DOHH2 (cell line): ENCODE measurements around the gene C12orf42.

Source experiments
- H3F3A ChIP-seq: fragments of 200-600 bp; sonication (generic), shearing (Covaris generic); 2 replicates; pipeline ENCODE4 v1.6.0; 2016; ENCODE audit warnings: antibody characterized with exemption, mild to moderate bottlenecking; ENCODE audit not compliant: control insufficient read depth, insufficient read depth
- H3K27ac ChIP-seq: fragments of 200-600 bp; sonication (generic); 2 replicates; pipeline ENCODE4 v1.5.1; 2014; ENCODE audit warnings: low read depth, mild to moderate bottlenecking, low read length, moderate library complexity
- H3K27me3 ChIP-seq: fragments of 200-600 bp; sonication (generic); 2 replicates; pipeline ENCODE4 v1.6.1; 2014; ENCODE audit warnings: mild to moderate bottlenecking, low read length, mixed read lengths; ENCODE audit not compliant: control insufficient read depth
- H3K36me3 ChIP-seq: fragments of 200-600 bp; sonication (generic); 2 replicates; pipeline ENCODE4 v1.6.1; 2014; ENCODE audit warnings: mild to moderate bottlenecking, low read length, moderate library complexity, mixed read lengths; ENCODE audit not compliant: control insufficient read depth
- H3K4me1 ChIP-seq: fragments of 200-600 bp; sonication (generic); 2 replicates; pipeline ENCODE4 v1.6.1; 2014; ENCODE audit warnings: mild to moderate bottlenecking, low read length, mixed read lengths; ENCODE audit not compliant: control insufficient read depth
- H3K4me2 ChIP-seq: fragments of 200-600 bp; sonication (generic); 2 replicates; pipeline ENCODE4 v1.6.0; 2014; ENCODE audit warnings: mild to moderate bottlenecking, low read length, moderate library complexity
- H3K4me3 ChIP-seq: fragments of 200-600 bp; sonication (generic); 2 replicates; pipeline ENCODE4 v1.5.1; 2014; ENCODE audit warnings: mild to moderate bottlenecking, low read length, mixed read lengths
- H3K79me2 ChIP-seq: fragments of 200-600 bp; sonication (generic); 2 replicates; pipeline ENCODE4 v1.6.1; 2014; ENCODE audit warnings: mild to moderate bottlenecking, low read length, mixed read lengths; ENCODE audit not compliant: control insufficient read depth
- H3K9me2 ChIP-seq: fragments of 200-600 bp; sonication (generic); replicated peaks from 2 replicates; pipeline ENCODE4 v1.6.1; 2014; ENCODE audit warnings: mild to moderate bottlenecking, low read length, mixed read lengths; ENCODE audit not compliant: control insufficient read depth
- H3K9me3 ChIP-seq: fragments of 200-600 bp; sonication (generic); 2 replicates; pipeline ENCODE4 v1.6.1; 2014; ENCODE audit warnings: antibody characterized with exemption, low read length, mixed read lengths; ENCODE audit not compliant: control insufficient read depth, insufficient read depth
- H4K20me1 ChIP-seq: fragments of 200-600 bp; sonication (generic); 2 replicates; pipeline ENCODE4 v1.6.0; 2014; ENCODE audit warnings: low read depth, mild to moderate bottlenecking, antibody characterized with exemption, low read length, moderate library complexity; ENCODE audit not compliant: control insufficient read depth, insufficient read depth
- EZH2phosphoT487 ChIP-seq: fragments of 200-600 bp; sonication (generic); IDR thresholded peaks from 2 replicates; pipeline ENCODE4 v1.6.1; 2017; ENCODE audit warnings: borderline replicate concordance, mild to moderate bottlenecking, antibody characterized with exemption, low read length, moderate library complexity, mixed read lengths
- TF ChIP-seq, protein P1 (sequence below): fragments of 200-600 bp; sonication (generic); IDR thresholded peaks from one replicate; pipeline ENCODE4 v1.5.1; 2014; ENCODE audit warnings: antibody characterized with exemption, mild to moderate bottlenecking, low read depth, low read length; ENCODE audit not compliant: poor library complexity, severe bottlenecking

C12orf42 gene

DNA sequence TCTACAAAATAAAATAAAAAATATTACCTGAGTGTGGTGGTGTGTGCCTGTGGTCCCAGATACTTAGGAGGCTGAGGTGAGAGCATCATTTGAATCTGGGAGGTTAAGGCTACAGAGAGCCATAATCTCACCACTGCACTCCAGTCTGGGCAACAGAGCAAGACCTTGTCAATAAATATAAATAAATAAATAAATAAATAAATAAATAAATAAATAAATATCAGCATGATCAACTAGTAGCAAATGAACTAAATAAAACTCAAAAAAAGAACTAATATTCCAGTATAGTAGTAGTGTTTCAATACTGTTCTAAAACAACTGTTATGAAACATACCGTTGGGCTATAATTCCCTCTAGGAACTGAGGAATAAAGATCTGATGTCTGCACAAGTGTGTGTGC is 74.4 kb downstream of the C12orf42 start:
- H3K9me2 ChIP-seq, result no peaks in the 10 kb centered on the region
- H4K20me1 ChIP-seq, result no peaks in the 10 kb centered on the region
- no peaks in the 10 kb centered on the region for H3K9me3 ChIP-seq
- no peak overlapping the region for H3K4me2 ChIP-seq
- no peaks in the 10 kb centered on the region for H3K36me3 ChIP-seq
- no peak overlapping the region for H3K27ac ChIP-seq
- H3K4me1 ChIP-seq, result no peaks in the 10 kb centered on the region
- TF ChIP-seq EZH2phosphoT487, result no peak
- TF ChIP-seq, protein P1, sequence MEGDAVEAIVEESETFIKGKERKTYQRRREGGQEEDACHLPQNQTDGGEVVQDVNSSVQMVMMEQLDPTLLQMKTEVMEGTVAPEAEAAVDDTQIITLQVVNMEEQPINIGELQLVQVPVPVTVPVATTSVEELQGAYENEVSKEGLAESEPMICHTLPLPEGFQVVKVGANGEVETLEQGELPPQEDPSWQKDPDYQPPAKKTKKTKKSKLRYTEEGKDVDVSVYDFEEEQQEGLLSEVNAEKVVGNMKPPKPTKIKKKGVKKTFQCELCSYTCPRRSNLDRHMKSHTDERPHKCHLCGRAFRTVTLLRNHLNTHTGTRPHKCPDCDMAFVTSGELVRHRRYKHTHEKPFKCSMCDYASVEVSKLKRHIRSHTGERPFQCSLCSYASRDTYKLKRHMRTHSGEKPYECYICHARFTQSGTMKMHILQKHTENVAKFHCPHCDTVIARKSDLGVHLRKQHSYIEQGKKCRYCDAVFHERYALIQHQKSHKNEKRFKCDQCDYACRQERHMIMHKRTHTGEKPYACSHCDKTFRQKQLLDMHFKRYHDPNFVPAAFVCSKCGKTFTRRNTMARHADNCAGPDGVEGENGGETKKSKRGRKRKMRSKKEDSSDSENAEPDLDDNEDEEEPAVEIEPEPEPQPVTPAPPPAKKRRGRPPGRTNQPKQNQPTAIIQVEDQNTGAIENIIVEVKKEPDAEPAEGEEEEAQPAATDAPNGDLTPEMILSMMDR, result no peak
- H3K27me3 ChIP-seq, result no peaks in the 10 kb centered on the region
- no peak overlapping the region for H3K4me3 ChIP-seq
- H3F3A ChIP-seq, result no peaks in the 10 kb centered on the region
- no peaks in the 10 kb centered on the region for H3K79me2 ChIP-seq

DNA sequence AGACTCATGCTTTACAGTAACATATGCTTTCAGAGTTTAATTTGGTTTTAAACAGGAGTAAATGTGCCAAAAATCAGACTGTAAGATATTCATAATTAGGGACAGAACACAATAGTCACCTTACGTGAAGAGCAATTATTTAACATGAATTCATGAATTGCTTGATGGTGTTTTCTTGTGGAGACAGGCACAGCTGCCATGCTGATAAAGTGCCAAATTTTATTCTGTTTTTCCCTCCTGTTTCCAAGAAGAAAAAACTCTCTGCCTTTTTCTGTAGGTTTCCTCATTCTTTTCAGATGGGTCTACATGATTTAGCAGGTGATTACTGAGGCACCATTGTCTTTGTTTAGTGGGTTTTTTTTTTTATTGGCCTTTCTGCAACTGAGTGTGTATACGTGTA is 80.1 kb downstream of the C12orf42 start:
- no peaks in the 10 kb centered on the region for H3K9me2 ChIP-seq
- TF ChIP-seq, protein P1, result no peak
- TF ChIP-seq EZH2phosphoT487, result no peak
- no peaks in the 10 kb centered on the region for H3F3A ChIP-seq
- no peak overlapping the region for H3K4me3 ChIP-seq
- H3K36me3 ChIP-seq, result no peaks in the 10 kb centered on the region
- H3K27ac ChIP-seq, result no peak overlapping the region
- no peaks in the 10 kb centered on the region for H3K27me3 ChIP-seq
- H3K79me2 ChIP-seq, result no peaks in the 10 kb centered on the region
- no peaks in the 10 kb centered on the region for H4K20me1 ChIP-seq
- H3K4me2 ChIP-seq, result no peak overlapping the region
- H3K4me1 ChIP-seq, result no peaks in the 10 kb centered on the region
- H3K9me3 ChIP-seq, result no peaks in the 10 kb centered on the region

DNA sequence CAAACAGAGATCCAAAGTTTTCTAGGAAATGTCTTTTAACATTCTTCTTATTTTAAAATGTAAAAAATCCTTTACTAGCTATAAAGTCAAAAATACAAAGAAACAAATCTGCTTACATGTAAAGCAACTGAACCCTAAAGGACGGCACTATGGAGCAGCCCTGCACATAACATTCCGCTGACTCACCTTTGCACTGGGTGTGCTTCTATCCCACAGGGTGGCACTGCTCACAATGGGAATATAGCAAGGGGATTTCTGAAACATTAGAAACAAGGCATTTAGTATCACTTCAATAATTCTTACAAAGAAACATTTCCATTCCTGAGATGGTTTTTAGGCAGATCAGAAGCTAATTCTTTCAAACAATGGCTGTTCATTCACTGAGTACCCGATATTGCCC is 94.3 kb downstream of the C12orf42 start:
- no peaks in the 10 kb centered on the region for H3F3A ChIP-seq
- no peak overlapping the region for H3K4me2 ChIP-seq
- no peaks in the 10 kb centered on the region for H3K9me2 ChIP-seq
- no peaks in the 10 kb centered on the region for H3K27me3 ChIP-seq
- H3K79me2 ChIP-seq, result no peaks in the 10 kb centered on the region
- H3K36me3 ChIP-seq, result no peaks in the 10 kb centered on the region
- H3K4me3 ChIP-seq, result no peak overlapping the region
- no peaks in the 10 kb centered on the region for H3K9me3 ChIP-seq
- no peaks in the 10 kb centered on the region for H3K4me1 ChIP-seq
- no peaks in the 10 kb centered on the region for H4K20me1 ChIP-seq
- TF ChIP-seq, protein P1, result no peak
- TF ChIP-seq EZH2phosphoT487, result no peak
- no peak overlapping the region for H3K27ac ChIP-seq

DNA sequence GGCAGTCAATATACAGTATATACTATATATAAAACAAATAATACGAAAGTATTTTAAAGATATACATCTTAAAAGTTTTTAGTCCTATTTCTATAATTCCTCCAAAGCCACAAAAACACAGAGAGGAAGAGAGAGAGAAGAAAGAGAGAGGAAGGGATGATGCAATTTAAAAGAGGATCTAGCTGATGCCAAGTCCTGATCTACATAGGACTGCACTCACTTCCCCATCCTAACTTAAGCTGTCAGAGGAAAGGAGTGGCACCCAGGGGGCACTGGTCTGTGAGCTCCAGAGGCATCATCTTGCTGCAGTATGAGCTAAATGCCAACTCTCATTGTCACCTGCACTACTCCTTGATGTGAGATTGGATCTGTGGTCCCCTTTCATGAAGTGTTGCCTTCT is 95.8 kb downstream of the C12orf42 start:
- no peak overlapping the region for H3K4me3 ChIP-seq
- H3K27me3 ChIP-seq, result no peaks in the 10 kb centered on the region
- no peaks in the 10 kb centered on the region for H3K9me2 ChIP-seq
- H3K27ac ChIP-seq, result no peak overlapping the region
- no peaks in the 10 kb centered on the region for H4K20me1 ChIP-seq
- no peaks in the 10 kb centered on the region for H3K79me2 ChIP-seq
- no peaks in the 10 kb centered on the region for H3K36me3 ChIP-seq
- no peaks in the 10 kb centered on the region for H3K9me3 ChIP-seq
- H3K4me2 ChIP-seq, result no peak overlapping the region
- no peaks in the 10 kb centered on the region for H3F3A ChIP-seq
- TF ChIP-seq, protein P1, result no peak
- no peak for TF ChIP-seq EZH2phosphoT487
- H3K4me1 ChIP-seq, result no peaks in the 10 kb centered on the region
